Stimulated activated CD4-positive, alpha-beta T cell treated with anti-CD3 and anti-CD28 coated beads, TNF-alpha, amount 100 ng/mL, for 1 hour (primary cell): ENCODE measurements around the gene SDCCAG8.

Experiments
- DNase-seq, 3 donors: peaks; one replicate each; pipeline ENCODE4 v3.0.0-alpha.2; 2020; ENCODE audit warnings: low read depth in 3 of 3, low spot score in 1 of 3

SDCCAG8 gene

DNA sequence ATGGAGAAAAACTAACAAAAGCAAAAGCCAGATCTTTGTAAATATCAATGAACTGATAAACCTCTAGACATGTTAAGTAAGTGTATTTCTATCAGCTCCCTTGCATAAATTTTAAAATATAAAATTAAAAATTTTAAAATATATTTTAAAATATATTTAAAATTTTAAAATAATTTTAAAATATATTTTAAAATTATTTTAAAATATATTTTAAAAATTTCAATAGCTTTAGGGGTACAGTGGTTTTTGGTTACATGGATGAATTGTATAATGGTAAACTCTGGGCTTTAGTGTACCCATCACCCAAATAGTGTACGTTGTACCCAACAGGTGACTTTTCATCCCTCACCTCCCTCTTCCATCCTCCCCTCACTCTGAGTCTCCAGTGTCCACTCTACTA is 279.2 kb downstream of the SDCCAG8 start:
- DNase-seq: no peak

GRCh38 chr1:243539636-243540035 is 283.8 kb downstream of the SDCCAG8 start:
- DNase-seq: no peak

- no peak for DNase-seq
Measured at GRCh38 chr1:243542739-243543415, 287.0 kb downstream of the SDCCAG8 start.

- DNase-seq: no peak
Measured at GRCh38 chr1:243543501-243543900, 287.7 kb downstream of the SDCCAG8 start.

- DNase-seq: no peak
Measured at GRCh38 chr1:243546457-243546856, 290.6 kb downstream of the SDCCAG8 start.

GRCh38 chr1:243547891-243548290 is 292.1 kb downstream of the SDCCAG8 start:
- DNase-seq: no peak

DNA sequence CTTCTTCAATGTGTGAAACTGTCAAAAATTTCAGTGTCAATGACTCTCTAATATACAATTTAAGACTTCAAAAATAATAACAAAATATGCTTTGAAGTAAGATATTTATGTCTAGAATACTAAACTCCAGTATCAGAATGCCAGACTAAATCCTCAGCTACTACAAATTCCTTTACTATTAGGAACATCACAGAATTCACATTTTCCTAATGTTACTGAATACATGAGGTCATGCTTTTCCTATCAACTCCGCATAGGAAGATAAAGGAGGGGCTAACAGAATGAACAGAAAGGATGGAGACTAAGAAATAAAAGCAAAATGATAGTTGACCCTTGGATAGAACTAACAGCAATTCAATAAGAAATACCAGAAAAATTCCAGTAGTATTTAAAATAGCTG is 292.7 kb downstream of the SDCCAG8 start:
- DNase-seq: no peak

DNA sequence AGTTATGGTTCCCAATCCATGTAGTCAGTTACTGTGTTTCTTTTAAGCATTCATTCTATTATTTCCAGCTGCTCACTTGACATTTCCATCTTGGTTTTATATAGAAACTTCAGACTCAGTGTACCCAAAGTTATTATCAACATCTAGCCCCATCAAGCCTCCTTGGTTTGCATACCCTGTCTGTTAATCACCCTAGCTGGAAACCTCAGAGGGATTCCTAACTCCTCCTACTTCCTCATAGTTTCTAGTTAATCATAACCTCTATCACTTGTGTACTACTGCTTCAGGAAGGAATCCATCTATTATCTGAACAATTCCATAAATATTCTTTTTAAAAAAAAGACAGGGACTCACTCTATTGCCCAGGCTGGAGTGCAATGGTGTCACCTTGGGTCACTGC is 293.3 kb downstream of the SDCCAG8 start:
- no peak for DNase-seq
